Sciatic nerve (tissue), 2 donors: ENCODE measurements around the gene QRICH2. TPM values are rescaled to one million over a fixed set of nuclear protein-coding genes. Genes with fewer than 3 reads are reported as not detected.
A peak's percentile ranks its signal among the peaks of the same experiment; 100 is the strongest.

ENCODE experiments used
- ATAC-seq: fragments of 200-7000 bp; cut with Tn5 transposase; one replicate; pipeline ENCODE4 v1.9.1; 2020; ENCODE audit warnings: mild to moderate bottlenecking, moderate library complexity
- DNase-seq: peaks from one replicate; pipeline ENCODE4 v3.0.0-alpha.2; 2020; ENCODE audit warnings: low spot score
- intact Hi-C: fragments of 100-400 bp; cut with DNase I; formaldehyde crosslinking; loops from one replicate; pipeline ENCODE4 v1.14.2; 2022
- total RNA-seq: library from RNA; stranded (reverse); fragmentation: NEBNext Ultra II Directional; extraction: Animal tissue kit (Norgen Biotek cat#: 25700); gene quantifications from one replicate; pipeline ENCODE4 v1.2.1, GENCODE V29; 2021
- donor health status: DM: no; HTN: no; CAD: no.
- donor health status: DM: no; HTN: no; CAD: no.

The QRICH2 gene
- total RNA-seq, 1 donor from 2014 or later: 4.1 TPM

- DNase-seq (no peak), ATAC-seq (no peak)
- intact Hi-C loops: loop anchor here (2.0 kb wide), 1 partner anchor 157 kb away; no protein-coding TSS in a partner anchor
These were observed 28.3 kb downstream of the QRICH2 start for GRCh38 chr17:76279742-76280287.

GRCh38 chr17:76278952-76279741 lies 28.9 kb downstream of the QRICH2 start:
- peak; percentile 95 for DNase-seq
- intact Hi-C loops: loop anchor here (2.0 kb wide), 1 partner anchor 156 kb away; no protein-coding TSS in a partner anchor
- ATAC-seq: peak; percentile 93

- ATAC-seq (no peak), DNase-seq (no peak)
- intact Hi-C loops: loop anchor here (2.0 kb wide), 1 partner anchor 156 kb away; no protein-coding TSS in a partner anchor
These were observed 29.7 kb downstream of the QRICH2 start for GRCh38 chr17:76278268-76278908.

GRCh38 chr17:76277300-76278267 lies 30.5 kb downstream of the QRICH2 start:
- ATAC-seq (no peak), DNase-seq (no peak)
- intact Hi-C loops: loop anchor here (2.0 kb wide), 1 partner anchor 155 kb away; no protein-coding TSS in a partner anchor

- ATAC-seq: no peak
- DNase-seq: no peak
- intact Hi-C loops: no loop called here
These were observed 31.4 kb downstream of the QRICH2 start for GRCh38 chr17:76276461-76277299.

GRCh38 chr17:76276069-76276431 lies 32.0 kb downstream of the QRICH2 start:
- intact Hi-C loops: no loop called here

GRCh38 chr17:76275382-76276068 lies 32.6 kb downstream of the QRICH2 start:
- intact Hi-C loops: no loop called here
- ATAC-seq: no peak
- DNase-seq: no peak

More at GRCh38 chr17:76276069-76276431, 32.0 kb downstream of the QRICH2 start:
- no peak for ATAC-seq
- no peak for DNase-seq

GRCh38 chr17:76274112-76274956 lies 33.7 kb downstream of the QRICH2 start:
- DNase-seq (no peak), ATAC-seq (no peak)
- intact Hi-C loops: no loop called here

- no peak for DNase-seq
- ATAC-seq: peak; percentile 2
- intact Hi-C loops: no loop called here
These were observed 34.5 kb downstream of the QRICH2 start for GRCh38 chr17:76273445-76274111.

GRCh38 chr17:76272541-76273444 lies 35.3 kb downstream of the QRICH2 start:
- intact Hi-C loops: no loop called here
- peak; percentile 21 for ATAC-seq

GRCh38 chr17:76271669-76272540 lies 36.2 kb downstream of the QRICH2 start:
- ATAC-seq: peak; percentile 7
- no peak for DNase-seq
- intact Hi-C loops: no loop called here

More at GRCh38 chr17:76272541-76273444, 35.3 kb downstream of the QRICH2 start:
- DNase-seq: no peak

- DNase-seq (no peak), ATAC-seq (no peak)
- intact Hi-C loops: no loop called here
These were observed 37.1 kb downstream of the QRICH2 start for GRCh38 chr17:76270770-76271668.

GRCh38 chr17:76270127-76270592 lies 37.9 kb downstream of the QRICH2 start:
- ATAC-seq: no peak
- no peak for DNase-seq
- intact Hi-C loops: no loop called here
